Endothelial cell of umbilical vein (primary cell): Measurements from ENCODE around the gene PID1.

Experiments used
- EZH2 ChIP-seq: IDR thresholded peaks from 2 replicates; pipeline ENCODE4 v1.6.1; 2012; ENCODE audit warnings: borderline replicate concordance, low read depth, mild to moderate bottlenecking, moderate library complexity, low read length, inconsistent platforms; ENCODE audit not compliant: severe bottlenecking
- FOS ChIP-seq: IDR thresholded peaks from 2 replicates; pipeline ENCODE4 v1.6.1; 2011; ENCODE audit warnings: mild to moderate bottlenecking, low read length, moderate library complexity, borderline replicate concordance; ENCODE audit not compliant: insufficient read depth
- JUN ChIP-seq: IDR thresholded peaks from 2 replicates; pipeline ENCODE4 v1.6.1; 2011; ENCODE audit warnings: borderline replicate concordance, low read depth; ENCODE audit not compliant: insufficient read length, insufficient read depth
- MYC ChIP-seq: IDR thresholded peaks from one replicate; pipeline ENCODE4 v1.6.1; 2011; ENCODE audit warnings: mild to moderate bottlenecking, low read depth, low read length
- POLR2A ChIP-seq: IDR thresholded peaks from 2 replicates; pipeline ENCODE4 v1.6.1; 2012; ENCODE audit warnings: low read depth, mild to moderate bottlenecking, control low read depth, low read length
- POLR2AphosphoS5 ChIP-seq: IDR thresholded peaks from 2 replicates; pipeline ENCODE4 v1.6.1; 2012; ENCODE audit warnings: low read depth, mild to moderate bottlenecking, control low read depth, low read length, moderate library complexity; ENCODE audit not compliant: insufficient read depth
- TF ChIP-seq, protein P1 (sequence below), 2 donors: IDR thresholded peaks; 1 replicate in 1 of 2; 2 replicates in 1 of 2; pipeline ENCODE4 v1.5.1; 2011; ENCODE audit warnings: low read length in 2 of 2, mild to moderate bottlenecking in 2 of 2, moderate library complexity in 2 of 2, control low read depth in 1 of 2, inconsistent platforms in 1 of 2, low read depth in 1 of 2; ENCODE audit not compliant: insufficient read depth in 1 of 2; ENCODE audit errors: extremely low read depth in 1 of 2

DNA sequence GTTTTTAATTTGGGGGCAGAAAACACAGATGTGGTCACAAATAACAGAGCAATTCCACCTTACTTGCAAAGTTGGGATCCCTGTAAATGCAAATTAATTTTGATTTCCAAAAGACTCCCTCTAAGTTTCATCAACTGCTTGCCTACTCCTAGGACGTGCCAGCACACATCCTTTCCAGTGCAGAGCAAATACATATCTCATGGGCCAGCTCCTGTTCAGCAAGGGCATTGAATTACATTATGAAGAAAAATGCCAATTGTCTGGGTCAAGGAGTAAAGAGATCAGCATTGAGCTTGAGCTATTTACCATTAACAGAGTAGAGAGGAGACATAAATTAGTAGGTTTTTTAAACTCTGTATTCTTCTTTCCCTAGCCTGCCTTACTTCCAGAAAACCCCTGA lies 18.8 kb downstream of the PID1 start:
- TF ChIP-seq, protein P1, sequence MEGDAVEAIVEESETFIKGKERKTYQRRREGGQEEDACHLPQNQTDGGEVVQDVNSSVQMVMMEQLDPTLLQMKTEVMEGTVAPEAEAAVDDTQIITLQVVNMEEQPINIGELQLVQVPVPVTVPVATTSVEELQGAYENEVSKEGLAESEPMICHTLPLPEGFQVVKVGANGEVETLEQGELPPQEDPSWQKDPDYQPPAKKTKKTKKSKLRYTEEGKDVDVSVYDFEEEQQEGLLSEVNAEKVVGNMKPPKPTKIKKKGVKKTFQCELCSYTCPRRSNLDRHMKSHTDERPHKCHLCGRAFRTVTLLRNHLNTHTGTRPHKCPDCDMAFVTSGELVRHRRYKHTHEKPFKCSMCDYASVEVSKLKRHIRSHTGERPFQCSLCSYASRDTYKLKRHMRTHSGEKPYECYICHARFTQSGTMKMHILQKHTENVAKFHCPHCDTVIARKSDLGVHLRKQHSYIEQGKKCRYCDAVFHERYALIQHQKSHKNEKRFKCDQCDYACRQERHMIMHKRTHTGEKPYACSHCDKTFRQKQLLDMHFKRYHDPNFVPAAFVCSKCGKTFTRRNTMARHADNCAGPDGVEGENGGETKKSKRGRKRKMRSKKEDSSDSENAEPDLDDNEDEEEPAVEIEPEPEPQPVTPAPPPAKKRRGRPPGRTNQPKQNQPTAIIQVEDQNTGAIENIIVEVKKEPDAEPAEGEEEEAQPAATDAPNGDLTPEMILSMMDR (IDR thresholded peaks at IDR 0.05; ENCODE audit: extremely low read depth in 1 of 2, insufficient read depth in 1 of 2, low read depth in 1 of 2, low read length in 2 of 2) = no peak
- no peak for TF ChIP-seq POLR2AphosphoS5
- no peak for TF ChIP-seq POLR2A
- no peak for TF ChIP-seq EZH2
- TF ChIP-seq JUN = no peak
- TF ChIP-seq MYC = no peak
- TF ChIP-seq FOS = no peak
